ENCODE results near the gene EML2. TPM values are rescaled to one million over a fixed set of nuclear protein-coding genes. Genes with fewer than 3 reads are reported as not detected.
"Not testable (repeated sequence)": the region's sequence is repeated elsewhere in the genome, so short reads cannot be mapped to it uniquely, and the experiment has no call there.

Gene EML2
- 15.0 and 20.2 TPM in 2 replicates for total RNA-seq
- long read RNA-seq, partial matches to known transcripts, result 2 of 2 reads
- long read RNA-seq, other reads (novel, unspliced or antisense), result 0 of 2 reads

GRCh38 chr19:45638930-45639729, at the start of gene EML2:
TSS of gene EML2 (minus strand) at chr19:45639397. CDS start at chr19:45639376, 21 bp downstream.
- no peaks in the 10 kb centered on the region for H3K36me3 Mint-ChIP-seq (ENCODE audit: low read depth)
- H3K4me1 Mint-ChIP-seq, result peaks cover 42% of the 10 kb centered on the region
- TF ChIP-seq CTCF (conservative IDR thresholded peaks at IDR 0.05), result no peak
- H3K27ac Mint-ChIP-seq (ENCODE audit: unreplicated experiment), result no peak within 1 kb of the TSS
- peak; percentile 47 for DNase-seq (ENCODE audit: low read depth, low spot score)
- H3K9me3 Mint-ChIP-seq, result no peaks in the 10 kb centered on the region
- H3K4me3 Mint-ChIP-seq, result peak within 1 kb of the TSS; percentile 92
- H3K27me3 Mint-ChIP-seq (ENCODE audit: low read depth), result peaks cover 12% of the 10 kb centered on the region

DNA sequence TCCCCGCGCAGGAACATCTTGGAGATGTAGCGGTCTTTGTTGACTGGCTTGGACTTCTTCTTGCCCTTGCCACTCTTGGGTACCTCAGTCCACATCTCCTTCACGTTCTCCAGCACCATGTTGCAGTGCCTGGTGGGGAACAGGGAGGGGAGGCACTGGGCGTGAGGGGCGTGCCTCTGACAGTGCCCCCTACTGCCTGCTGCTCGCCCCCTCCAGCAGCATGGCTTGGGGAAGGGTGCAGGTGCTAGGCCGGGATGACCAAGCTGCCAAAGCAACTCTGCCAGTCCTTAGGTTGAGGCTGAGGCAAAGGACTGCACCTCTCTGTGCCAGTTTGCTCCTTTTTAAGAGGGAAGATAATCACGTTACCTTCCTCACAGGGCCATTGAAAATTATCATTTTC, 48.4 kb upstream of the EML2 start:
- Mint-ChIP-seq H3K27me3 (ENCODE audit: low read depth) (no peaks in the 10 kb centered on the region), H3K36me3 (ENCODE audit: low read depth) (peaks cover 7% of the 10 kb centered on the region), H3K4me3 (peak overlapping the region; percentile 34), H3K4me1 (peaks cover 19% of the 10 kb centered on the region), H3K27ac (ENCODE audit: unreplicated experiment) (no peak overlapping the region), H3K9me3 (no peaks in the 10 kb centered on the region)
- no peak for DNase-seq (ENCODE audit: low read depth, low spot score)
- TF ChIP-seq CTCF (conservative IDR thresholded peaks at IDR 0.05), result no peak

DNA sequence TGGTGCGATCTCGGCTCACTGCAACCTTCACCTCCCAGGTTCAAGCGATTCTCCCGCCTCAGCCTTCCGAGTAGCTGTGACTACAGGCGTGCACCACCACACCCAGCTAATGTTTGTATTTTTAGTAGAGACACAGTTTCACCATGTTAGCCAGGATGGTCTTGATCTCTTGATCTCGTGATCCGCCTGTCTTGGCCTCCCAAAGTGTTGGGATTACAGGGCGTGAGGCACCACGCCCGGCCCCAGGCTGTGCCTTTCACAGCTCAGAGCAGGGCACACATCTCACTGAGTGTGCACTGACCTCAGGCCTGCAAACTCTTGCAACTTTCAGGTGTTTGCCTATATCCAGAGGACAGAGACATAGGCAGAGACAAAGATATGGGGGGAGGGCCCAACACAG, 45.8 kb upstream of the EML2 start:
- peaks cover 13% of the 10 kb centered on the region for H3K27me3 Mint-ChIP-seq (ENCODE audit: low read depth)
- H3K9me3 Mint-ChIP-seq; DNase-seq (ENCODE audit: low read depth, low spot score); H3K4me1 Mint-ChIP-seq; H3K36me3 Mint-ChIP-seq (ENCODE audit: low read depth); H3K27ac Mint-ChIP-seq (ENCODE audit: unreplicated experiment): not testable (repeated sequence)
- peak overlapping the region; percentile 15 for H3K4me3 Mint-ChIP-seq

- no peak for TF ChIP-seq CTCF (conservative IDR thresholded peaks at IDR 0.05)
- DNase-seq (ENCODE audit: low read depth, low spot score), result no peak
- H3K27ac Mint-ChIP-seq (ENCODE audit: unreplicated experiment), result no peak overlapping the region
- no peaks in the 10 kb centered on the region for H3K9me3 Mint-ChIP-seq
- peaks cover 34% of the 10 kb centered on the region for H3K27me3 Mint-ChIP-seq (ENCODE audit: low read depth)
- H3K4me3 Mint-ChIP-seq, result peak overlapping the region; percentile 44
- H3K4me1 Mint-ChIP-seq, result no peaks in the 10 kb centered on the region
- H3K36me3 Mint-ChIP-seq (ENCODE audit: low read depth), result no peaks in the 10 kb centered on the region
These were observed 43.7 kb upstream of the EML2 start for GRCh38 chr19:45682908-45683307.

DNA sequence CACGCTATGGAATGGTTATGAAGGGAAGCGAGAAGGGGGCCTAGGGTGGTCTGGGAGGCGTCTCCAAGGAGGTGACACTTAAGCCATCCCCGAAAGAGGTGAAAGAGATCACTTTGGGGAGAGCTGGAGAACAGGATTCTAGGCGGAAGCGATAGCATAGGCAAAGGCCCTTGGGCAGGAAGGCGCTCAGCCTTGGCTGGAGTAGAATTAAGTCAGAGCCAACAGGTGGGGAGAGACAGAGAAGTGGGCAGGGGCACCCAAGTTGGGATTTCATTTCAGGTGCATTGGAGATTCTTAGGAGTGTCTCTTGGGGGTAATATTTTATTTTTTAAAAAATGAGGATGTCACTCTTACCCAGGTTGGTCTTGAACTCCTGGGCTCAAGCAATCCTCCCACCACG, 42.9 kb upstream of the EML2 start:
- peak overlapping the region; percentile 20 for H3K4me3 Mint-ChIP-seq
- H3K27ac Mint-ChIP-seq (ENCODE audit: unreplicated experiment), result no peak overlapping the region

More for the DNA sequence above, 42.9 kb upstream of the EML2 start:
- DNase-seq (ENCODE audit: low read depth, low spot score), result no peak
- Mint-ChIP-seq H3K9me3 (no peaks in the 10 kb centered on the region), H3K36me3 (ENCODE audit: low read depth) (no peaks in the 10 kb centered on the region), H3K27me3 (ENCODE audit: low read depth) (peaks cover 42% of the 10 kb centered on the region), H3K4me1 (peaks cover 6% of the 10 kb centered on the region)
- no peak for TF ChIP-seq CTCF (conservative IDR thresholded peaks at IDR 0.05)
